Keratinocyte (primary cell): ENCODE measurements around the gene CCDC102B. TPM values are rescaled to one million over a fixed set of nuclear protein-coding genes. Genes with fewer than 3 reads are reported as not detected.

Experiments
- DNase-seq: peaks from one replicate; pipeline ENCODE4 v3.0.0-alpha.2; 2011; ENCODE audit warnings: low read depth, missing footprints, low spot score
- FAIRE-seq: peaks from 2 replicates; lab custom pipeline; 2011; peaks lifted over from hg19 to GRCh38; lab: Jason Lieb, UNC
- H2AFZ ChIP-seq: 2 replicates; pipeline ENCODE4 v1.6.0; 2012; ENCODE audit warnings: low read length, control low read depth, inconsistent platforms; ENCODE audit not compliant: control insufficient read depth
- H3K27ac ChIP-seq: 2 replicates; pipeline ENCODE4 v1.5.1; 2011; ENCODE audit warnings: low read length; ENCODE audit not compliant: control insufficient read depth, insufficient read depth
- H3K27me3 ChIP-seq: 3 replicates; pipeline ENCODE4 v1.6.0; 2011; ENCODE audit warnings: low read length; ENCODE audit not compliant: control insufficient read depth, insufficient read depth; ENCODE audit errors: extremely low read depth
- H3K36me3 ChIP-seq, 2 experiments: 2 replicates in 1 of 2; 3 replicates in 1 of 2; pipeline ENCODE4 v1.5.1; 2011; ENCODE audit warnings: low read length in 2 of 2, mild to moderate bottlenecking in 1 of 2; ENCODE audit not compliant: control insufficient read depth in 2 of 2, insufficient read depth in 2 of 2; ENCODE audit errors: extremely low read depth in 1 of 2
- H3K4me1 ChIP-seq: 3 replicates; pipeline ENCODE4 v1.5.1; 2011; ENCODE audit warnings: low read length; ENCODE audit not compliant: control insufficient read depth, insufficient read depth; ENCODE audit errors: extremely low read depth
- H3K4me2 ChIP-seq: 3 replicates; pipeline ENCODE4 v1.6.0; 2011; ENCODE audit warnings: low read depth, low read length; ENCODE audit not compliant: control insufficient read depth, insufficient read depth; ENCODE audit errors: extremely low read depth
- H3K4me3 ChIP-seq, 3 experiments: fragments of 200-600 bp in 1 of 3; sonication (generic) in 1 of 3; 2 replicates in 2 of 3; 3 replicates in 1 of 3; pipeline ENCODE4 v1.5.1; 2011 to 2016; ENCODE audit warnings: low read length in 3 of 3, mild to moderate bottlenecking in 3 of 3, control low read depth in 2 of 3, inconsistent platforms in 1 of 3, low read depth in 1 of 3, mixed read lengths in 1 of 3, mixed run types in 1 of 3, moderate library complexity in 1 of 3; ENCODE audit not compliant: control insufficient read depth in 2 of 3, insufficient read depth in 2 of 3; ENCODE audit errors: extremely low read depth in 1 of 3
- H3K79me2 ChIP-seq: 2 replicates; pipeline ENCODE4 v1.6.0; 2012; ENCODE audit warnings: low read length; ENCODE audit not compliant: control insufficient read depth, insufficient read depth
- H3K9ac ChIP-seq: 3 replicates; pipeline ENCODE4 v1.6.0; 2011; ENCODE audit warnings: low read length; ENCODE audit not compliant: control insufficient read depth, insufficient read depth; ENCODE audit errors: extremely low read depth
- H3K9me1 ChIP-seq: 3 replicates; pipeline ENCODE4 v1.6.0; 2011; ENCODE audit warnings: low read length; ENCODE audit not compliant: control insufficient read depth, insufficient read depth; ENCODE audit errors: extremely low read depth
- H3K9me3 ChIP-seq: 2 replicates; pipeline ENCODE4 v1.5.1; 2012; ENCODE audit warnings: low read depth, low read length; ENCODE audit not compliant: control insufficient read depth
- H4K20me1 ChIP-seq: 3 replicates; pipeline ENCODE4 v1.6.0; 2011; ENCODE audit warnings: low read length; ENCODE audit not compliant: control insufficient read depth, insufficient read depth; ENCODE audit errors: extremely low read depth
- EZH2 ChIP-seq: IDR thresholded peaks from one replicate; pipeline ENCODE4 v1.6.1; 2012; ENCODE audit warnings: inconsistent platforms, mild to moderate bottlenecking, low read length, moderate library complexity
- dilution Hi-C: fragments of 300-500 bp; cut with MboI; formaldehyde crosslinking; loops from one replicate; pipeline ENCODE4 v1.7.0; 2020; ENCODE audit warnings: low sequenced_read_pairs; ENCODE audit not compliant: extremely low pct_ligation_motif_present
- polyA plus RNA-seq, 5 experiments: library from polyadenylated mRNA; depleted of rRNA in 3 of 5; stranded (reverse) in 3 of 5; stranded (forward) in 1 of 5; unstranded in 1 of 5; fragments of >200 nt; gene quantifications; 1 replicate in 1 of 5; 2 replicates in 3 of 5; 3 replicates in 1 of 5; pipeline versions ENCODE4 v1.2.1 to v1.2.3, GENCODE V29; 2011 to 2012; ENCODE audit warnings: missing spikeins in 2 of 5, low read depth in 1 of 5, low replicate concordance in 1 of 5
- TF ChIP-seq, protein P1 (sequence below), 3 experiments: IDR thresholded peaks in 1 of 3; conservative IDR thresholded peaks in 1 of 3; optimal IDR thresholded peaks in 1 of 3; 2 replicates in 2 of 3; 3 replicates in 1 of 3; pipeline versions ENCODE3 to v1.5.1; 2011; ENCODE audit warnings: low read length in 3 of 3, mild to moderate bottlenecking in 3 of 3, moderate library complexity in 2 of 3, control low read depth in 1 of 3, inconsistent platforms in 1 of 3; ENCODE audit not compliant: insufficient read depth in 2 of 3; ENCODE audit errors: extremely low read depth in 1 of 3

CCDC102B gene
- polyA plus RNA-seq, 1 donor (not counting 4 experiments of a cell fraction or from before 2014, with no cell fraction given) = 0.60 TPM

DNA sequence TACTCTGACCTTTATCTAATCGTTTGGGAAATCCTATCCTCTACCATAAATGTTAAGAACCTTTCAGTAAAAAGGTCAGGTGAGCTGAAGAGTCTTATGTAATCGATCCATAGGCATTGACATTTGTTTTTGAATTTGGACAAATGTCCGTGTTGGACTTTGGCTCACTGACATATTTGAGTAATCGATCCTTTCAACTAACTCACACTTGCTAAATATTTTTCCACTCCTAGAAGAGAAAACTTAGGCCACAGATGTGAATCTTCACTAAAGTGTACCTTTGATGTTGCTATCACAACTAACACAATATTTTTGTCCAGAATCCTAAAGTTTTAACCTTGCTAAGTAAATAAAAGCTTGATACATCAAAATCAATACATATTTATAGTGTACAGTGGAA, 89.5 kb downstream of the CCDC102B start:
- Histone ChIP-seq H3K9me1 (no peaks in the 10 kb centered on the region), H3K27ac (no peak overlapping the region), H3K4me1 (no peaks in the 10 kb centered on the region), H3K36me3 (no peaks in the 10 kb centered on the region), H2AFZ (no peak overlapping the region), H3K27me3 (no peaks in the 10 kb centered on the region), H3K79me2 (no peaks in the 10 kb centered on the region), H3K9me3 (no peaks in the 10 kb centered on the region), H3K4me2 (no peak overlapping the region), H4K20me1 (no peaks in the 10 kb centered on the region), H3K9ac (no peak overlapping the region), H3K4me3 (no peak overlapping the region)
- dilution Hi-C loops = no loop called here
- FAIRE-seq = no peak
- no peak for DNase-seq
- TF ChIP-seq EZH2 = no peak
- TF ChIP-seq, protein P1, sequence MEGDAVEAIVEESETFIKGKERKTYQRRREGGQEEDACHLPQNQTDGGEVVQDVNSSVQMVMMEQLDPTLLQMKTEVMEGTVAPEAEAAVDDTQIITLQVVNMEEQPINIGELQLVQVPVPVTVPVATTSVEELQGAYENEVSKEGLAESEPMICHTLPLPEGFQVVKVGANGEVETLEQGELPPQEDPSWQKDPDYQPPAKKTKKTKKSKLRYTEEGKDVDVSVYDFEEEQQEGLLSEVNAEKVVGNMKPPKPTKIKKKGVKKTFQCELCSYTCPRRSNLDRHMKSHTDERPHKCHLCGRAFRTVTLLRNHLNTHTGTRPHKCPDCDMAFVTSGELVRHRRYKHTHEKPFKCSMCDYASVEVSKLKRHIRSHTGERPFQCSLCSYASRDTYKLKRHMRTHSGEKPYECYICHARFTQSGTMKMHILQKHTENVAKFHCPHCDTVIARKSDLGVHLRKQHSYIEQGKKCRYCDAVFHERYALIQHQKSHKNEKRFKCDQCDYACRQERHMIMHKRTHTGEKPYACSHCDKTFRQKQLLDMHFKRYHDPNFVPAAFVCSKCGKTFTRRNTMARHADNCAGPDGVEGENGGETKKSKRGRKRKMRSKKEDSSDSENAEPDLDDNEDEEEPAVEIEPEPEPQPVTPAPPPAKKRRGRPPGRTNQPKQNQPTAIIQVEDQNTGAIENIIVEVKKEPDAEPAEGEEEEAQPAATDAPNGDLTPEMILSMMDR (optimal IDR thresholded peaks at IDR 0.05 in 1 of 3, IDR thresholded peaks at IDR 0.05 in 1 of 3, conservative IDR thresholded peaks at IDR 0.05 in 1 of 3; ENCODE audit: extremely low read depth in 1 of 3, insufficient read depth in 2 of 3, low read length in 3 of 3) = no peak

- no peaks in the 10 kb centered on the region for H4K20me1 ChIP-seq
- TF ChIP-seq EZH2 = no peak
- TF ChIP-seq, protein P1 (optimal IDR thresholded peaks at IDR 0.05 in 1 of 3, IDR thresholded peaks at IDR 0.05 in 1 of 3, conservative IDR thresholded peaks at IDR 0.05 in 1 of 3; ENCODE audit: extremely low read depth in 1 of 3, insufficient read depth in 2 of 3, low read length in 3 of 3) = no peak
- dilution Hi-C loops = no loop called here
Measured at GRCh38 chr18:68893354-68893753, 95.5 kb downstream of the CCDC102B start.

More at GRCh38 chr18:68893354-68893753, 95.5 kb downstream of the CCDC102B start:
- Histone ChIP-seq H3K4me2 (no peak overlapping the region), H3K79me2 (no peaks in the 10 kb centered on the region), H3K4me1 (no peaks in the 10 kb centered on the region), H3K36me3 (no peaks in the 10 kb centered on the region), H3K27ac (no peak overlapping the region), H3K9ac (no peak overlapping the region), H3K9me1 (no peaks in the 10 kb centered on the region), H3K4me3 (no peak overlapping the region), H2AFZ (no peak overlapping the region), H3K9me3 (no peaks in the 10 kb centered on the region), H3K27me3 (no peaks in the 10 kb centered on the region)
- FAIRE-seq = no peak
- no peak for DNase-seq
